Measurements from ENCODE around the gene PHYKPL.

GRCh38 chr5:178160176-178160575, 72.4 kb downstream of the PHYKPL start:
- TF ChIP-seq CTCF (conservative IDR thresholded peaks at IDR 0.05; ENCODE audit: low read depth, low read length): no peak
- TF ChIP-seq EZH2 (IDR thresholded peaks at IDR 0.05; ENCODE audit: borderline replicate concordance, low read depth, low read length, poor library complexity, severe bottlenecking): no peak
